CD1c-positive myeloid dendritic cell (primary cell): Measurements from ENCODE around the gene AMHR2.
A peak's percentile ranks its signal among the peaks of the same experiment; 100 is the strongest.
"Not testable (repeated sequence)": the region's sequence is repeated elsewhere in the genome, so short reads cannot be mapped to it uniquely, and the experiment has no call there.

ENCODE experiments used
- DNase-seq: peaks from one replicate; pipeline ENCODE4 v3.0.0-alpha.2; 2016; ENCODE audit errors: extremely low spot score

Gene AMHR2

DNA sequence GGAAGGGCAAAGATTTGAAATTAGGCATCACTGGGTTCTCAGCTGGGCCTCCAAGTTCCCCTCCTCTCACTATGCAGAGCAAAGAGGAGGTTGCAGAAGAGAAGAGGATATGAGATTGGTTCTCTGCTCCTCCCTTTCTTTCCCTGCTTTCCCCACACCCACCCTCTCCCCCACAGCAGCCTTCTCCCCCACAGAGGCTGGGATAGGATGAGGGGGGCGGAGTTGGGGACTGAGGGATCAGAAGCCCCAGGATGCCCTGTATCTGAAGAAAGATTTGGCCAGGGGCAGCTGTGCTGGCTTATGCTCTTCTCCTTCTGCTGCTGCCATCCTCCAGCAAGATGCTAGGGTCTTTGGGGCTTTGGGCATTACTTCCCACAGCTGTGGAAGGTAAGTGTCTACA lies at the start of gene AMHR2:
AMHR2 (plus strand) TSS at position 259 of the 400 bp plus-strand sequence; CDS start at position 339, 80 bp downstream.
- no peak for DNase-seq

DNA sequence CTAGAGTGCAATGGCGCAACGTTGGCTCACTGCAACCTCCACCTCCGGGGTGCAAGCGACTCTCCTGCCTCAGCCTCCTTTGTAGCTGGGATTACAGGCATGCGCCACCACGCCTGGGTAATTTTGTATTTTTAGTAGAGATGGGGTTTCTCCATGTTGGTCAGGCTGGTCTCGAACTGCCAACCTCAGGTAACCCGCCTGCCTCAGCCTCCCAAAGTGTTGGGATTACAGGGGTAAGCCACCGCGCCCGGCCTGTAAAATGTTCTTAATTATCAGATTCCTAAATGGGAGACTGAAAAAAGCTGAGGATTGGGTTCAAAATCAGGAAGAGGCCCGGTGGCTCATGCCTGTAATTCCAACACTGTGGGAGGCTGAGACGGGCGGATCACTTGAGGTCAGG lies 49.4 kb upstream of the AMHR2 start:
- not testable (repeated sequence) for DNase-seq

DNA sequence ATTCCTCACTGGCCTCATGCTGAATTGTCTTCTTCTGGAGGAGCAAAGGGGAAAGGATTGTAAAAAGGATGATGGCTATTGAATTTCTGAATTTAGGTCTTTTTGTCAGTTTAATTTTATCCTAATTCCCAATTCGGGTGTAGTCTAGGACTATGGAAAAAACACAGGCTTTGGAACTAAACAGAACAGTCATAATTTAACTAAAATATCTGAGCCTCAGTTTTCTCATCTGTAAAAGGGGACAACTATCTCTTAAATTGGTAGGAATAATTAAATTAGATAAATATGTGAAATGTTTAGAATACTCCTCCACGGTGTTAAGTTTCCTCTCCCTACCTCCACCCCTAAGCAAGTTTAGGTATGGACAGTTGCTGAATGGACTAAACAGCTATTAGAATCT lies 46.9 kb upstream of the AMHR2 start:
- no peak for DNase-seq

DNA sequence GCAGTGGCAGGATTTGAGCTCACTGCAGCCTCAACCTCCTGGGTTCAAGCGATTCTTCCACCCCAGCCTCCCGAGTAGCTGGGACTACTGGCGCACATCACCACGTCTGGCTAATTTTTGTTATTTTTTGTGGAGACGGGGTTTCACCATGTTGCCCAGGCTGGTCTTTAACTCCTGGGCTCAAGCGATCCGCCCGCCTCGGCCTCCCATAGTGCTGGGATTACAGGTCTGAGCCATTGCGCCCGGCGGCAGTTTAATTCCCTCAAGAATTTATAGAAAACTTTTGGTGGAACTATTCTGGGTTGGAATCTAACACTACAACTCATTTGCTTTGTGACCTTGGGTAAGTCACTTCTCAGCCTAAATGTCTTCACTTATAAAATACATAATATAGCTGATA lies 45.4 kb upstream of the AMHR2 start:
- no peak for DNase-seq

DNA sequence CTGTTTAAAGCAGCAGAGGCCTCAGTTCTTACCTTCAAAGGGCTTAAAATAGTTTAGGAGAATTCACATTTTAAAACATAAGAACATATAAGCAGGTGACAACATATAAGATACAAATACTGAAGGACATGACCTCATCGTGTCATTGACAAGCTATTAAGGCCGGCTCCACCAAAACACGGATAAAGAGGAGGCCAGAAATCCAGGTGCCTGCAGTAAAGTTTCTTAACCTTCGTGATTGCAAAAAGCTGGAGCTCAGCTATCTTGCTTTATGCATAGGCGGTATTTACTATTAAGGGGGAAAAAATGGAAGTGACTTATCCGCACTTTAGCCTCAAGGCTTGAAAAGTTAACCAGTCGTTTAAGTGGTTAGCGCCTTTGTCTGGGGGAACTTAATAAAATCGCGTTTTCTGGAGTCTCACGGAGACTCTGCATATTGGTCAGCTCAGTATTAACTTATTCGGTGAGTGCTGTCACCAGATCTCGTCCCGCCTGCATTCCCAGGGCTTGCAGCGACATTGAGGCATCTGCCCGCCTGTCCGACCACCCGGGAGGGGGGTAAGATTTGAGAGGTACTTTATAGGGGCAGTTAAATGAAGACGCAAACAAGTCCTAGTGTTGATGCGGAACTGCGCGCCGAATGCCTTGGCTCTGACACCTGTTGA lies 44.8 kb upstream of the AMHR2 start:
- DNase-seq = no peak

DNA sequence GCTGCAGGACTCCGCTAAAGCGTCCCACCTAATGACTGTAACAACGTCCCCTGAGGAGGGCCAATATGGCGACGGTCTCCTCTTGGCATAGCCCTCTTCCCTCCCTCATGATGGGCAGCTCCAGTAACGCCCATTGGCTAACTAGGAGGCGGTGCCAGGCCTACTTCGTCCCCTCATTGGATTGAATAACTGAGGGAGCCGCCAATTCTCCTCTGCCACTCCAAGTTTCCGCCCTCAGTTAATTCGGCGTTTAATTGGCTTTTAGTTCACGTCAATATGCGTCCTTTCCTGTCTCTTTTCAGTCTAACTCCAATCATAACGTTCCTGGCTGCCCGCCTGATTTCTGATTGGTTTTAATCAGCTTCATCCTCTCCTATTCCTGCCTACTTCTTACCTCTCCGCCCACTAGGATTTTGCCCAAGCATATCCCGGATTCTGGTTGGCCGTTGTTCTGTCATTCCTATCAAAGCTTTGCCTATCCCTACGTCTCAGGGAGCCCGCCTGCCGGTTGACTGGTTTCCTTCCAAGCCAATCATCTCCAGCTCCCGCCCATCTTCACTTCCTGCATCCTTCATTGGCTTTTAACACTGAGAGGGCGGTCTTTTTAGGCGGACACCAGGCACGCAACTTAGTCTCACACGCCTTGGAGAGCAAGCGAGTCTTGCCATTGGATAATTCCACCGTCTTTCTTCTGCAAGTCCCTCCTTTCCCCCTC lies 44.1 kb upstream of the AMHR2 start:
- DNase-seq = peak; percentile 99

DNA sequence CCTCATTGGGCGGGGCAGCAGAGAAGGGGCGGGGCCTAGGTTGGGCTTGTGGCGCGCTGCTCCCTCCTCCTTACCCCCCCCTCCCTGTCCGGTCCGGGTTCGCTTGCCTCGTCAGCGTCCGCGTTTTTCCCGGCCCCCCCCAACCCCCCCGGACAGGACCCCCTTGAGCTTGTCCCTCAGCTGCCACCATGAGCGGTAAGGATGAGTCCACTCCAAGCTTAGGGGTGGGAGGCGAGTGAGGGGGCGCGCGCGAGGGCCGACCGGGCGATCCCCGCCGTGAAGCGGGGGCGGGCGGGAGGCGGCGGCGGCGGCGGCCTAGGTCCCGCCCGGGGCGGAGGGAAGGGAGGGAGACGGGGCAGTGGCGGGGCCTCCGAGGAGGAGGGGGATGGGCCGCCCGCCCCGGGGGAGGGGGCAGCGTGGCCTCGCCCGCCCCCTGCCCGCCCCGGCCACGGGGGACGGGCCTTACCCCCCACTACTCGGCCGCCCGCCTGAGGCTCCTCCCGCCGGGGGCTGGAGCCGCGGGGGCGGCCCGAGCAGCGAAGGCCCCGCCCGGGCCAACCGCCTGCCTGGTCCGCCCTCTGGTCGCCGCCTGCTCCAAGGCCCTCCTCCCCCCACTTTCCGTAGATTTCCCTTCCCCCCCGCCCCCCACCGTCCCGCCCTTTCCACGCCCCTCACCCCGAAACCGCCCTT lies 43.4 kb upstream of the AMHR2 start, which contains the start of gene SP1:
SP1 (plus strand) TSS at position 73 of the 690 bp plus-strand sequence; CDS start at position 189, 116 bp downstream.
- DNase-seq = peak; percentile 93

DNA sequence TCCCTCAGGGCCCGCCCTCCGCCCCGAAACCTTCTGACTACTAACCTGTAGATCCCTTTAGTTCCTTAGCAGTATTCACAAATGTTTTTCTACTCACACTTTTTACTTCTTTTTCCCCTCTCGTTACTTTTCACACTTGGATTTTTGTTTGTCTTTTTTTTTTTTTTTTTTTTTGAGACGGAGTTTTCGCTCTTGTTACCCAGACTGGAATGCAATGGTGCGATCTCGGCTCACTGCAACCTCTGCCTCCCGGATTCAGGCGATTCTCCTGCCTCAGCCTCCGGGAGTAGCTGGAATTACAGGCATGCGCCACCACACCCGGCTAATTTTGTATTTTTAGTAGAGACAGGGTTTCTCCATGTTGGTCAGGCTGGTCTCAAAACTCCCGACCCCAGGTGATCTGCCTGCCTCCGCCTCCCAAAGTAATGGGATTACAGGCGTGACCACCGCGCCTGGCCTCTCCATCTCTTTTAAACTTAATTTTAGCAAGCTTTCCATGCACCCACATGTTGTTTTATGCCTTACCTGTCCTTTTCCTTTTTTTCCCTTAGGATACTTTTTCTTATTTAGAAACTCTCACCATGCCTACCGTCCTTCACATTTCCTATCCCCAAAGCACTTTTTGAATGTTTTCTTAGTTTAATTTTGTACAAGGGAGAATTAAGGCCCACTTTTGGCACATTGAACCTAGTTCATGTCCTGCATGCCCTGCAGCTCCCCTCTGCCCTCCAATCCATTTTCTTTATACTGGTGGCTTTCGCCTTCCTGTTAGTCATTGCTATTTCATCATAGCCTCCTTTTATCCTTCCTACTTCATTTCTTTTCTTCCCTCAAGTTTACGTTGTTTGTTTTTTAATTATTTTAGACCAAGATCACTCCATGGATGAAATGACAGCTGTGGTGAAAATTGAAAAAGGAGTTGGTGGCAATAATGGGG lies 42.6 kb upstream of the AMHR2 start:
- DNase-seq = peak; percentile 55

DNA sequence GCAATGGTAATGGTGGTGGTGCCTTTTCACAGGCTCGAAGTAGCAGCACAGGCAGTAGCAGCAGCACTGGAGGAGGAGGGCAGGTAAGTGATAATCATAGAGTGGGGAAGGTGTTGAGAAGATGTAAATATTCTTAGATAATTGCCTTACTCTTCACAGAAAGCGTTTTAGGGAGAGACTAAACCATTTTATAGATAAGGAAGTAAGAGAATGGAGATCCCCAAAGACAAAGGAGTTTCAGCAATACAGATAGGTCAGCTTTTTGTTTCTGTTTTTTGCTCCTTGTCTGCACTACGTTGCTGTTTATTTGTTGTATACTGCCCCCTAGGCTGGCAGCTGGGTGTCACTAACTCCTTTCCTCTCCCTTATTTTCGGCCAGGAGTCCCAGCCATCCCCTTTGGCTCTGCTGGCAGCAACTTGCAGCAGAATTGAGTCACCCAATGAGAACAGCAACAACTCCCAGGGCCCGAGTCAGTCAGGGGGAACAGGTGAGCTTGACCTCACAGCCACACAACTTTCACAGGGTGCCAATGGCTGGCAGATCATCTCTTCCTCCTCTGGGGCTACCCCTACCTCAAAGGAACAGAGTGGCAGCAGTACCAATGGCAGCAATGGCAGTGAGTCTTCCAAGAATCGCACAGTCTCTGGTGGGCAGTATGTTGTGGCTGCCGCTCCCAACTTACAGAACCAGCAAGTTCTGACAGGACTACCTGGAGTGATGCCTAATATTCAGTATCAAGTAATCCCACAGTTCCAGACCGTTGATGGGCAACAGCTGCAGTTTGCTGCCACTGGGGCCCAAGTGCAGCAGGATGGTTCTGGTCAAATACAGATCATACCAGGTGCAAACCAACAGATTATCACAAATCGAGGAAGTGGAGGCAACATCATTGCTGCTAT lies 41.7 kb upstream of the AMHR2 start:
- peak; percentile 81 for DNase-seq

DNA sequence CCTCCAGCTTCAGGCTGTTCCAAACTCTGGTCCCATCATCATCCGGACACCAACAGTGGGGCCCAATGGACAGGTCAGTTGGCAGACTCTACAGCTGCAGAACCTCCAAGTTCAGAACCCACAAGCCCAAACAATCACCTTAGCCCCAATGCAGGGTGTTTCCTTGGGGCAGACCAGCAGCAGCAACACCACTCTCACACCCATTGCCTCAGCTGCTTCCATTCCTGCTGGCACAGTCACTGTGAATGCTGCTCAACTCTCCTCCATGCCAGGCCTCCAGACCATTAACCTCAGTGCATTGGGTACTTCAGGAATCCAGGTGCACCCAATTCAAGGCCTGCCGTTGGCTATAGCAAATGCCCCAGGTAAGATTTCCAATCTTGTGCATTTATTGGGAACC lies 40.4 kb upstream of the AMHR2 start:
- no peak for DNase-seq

DNA sequence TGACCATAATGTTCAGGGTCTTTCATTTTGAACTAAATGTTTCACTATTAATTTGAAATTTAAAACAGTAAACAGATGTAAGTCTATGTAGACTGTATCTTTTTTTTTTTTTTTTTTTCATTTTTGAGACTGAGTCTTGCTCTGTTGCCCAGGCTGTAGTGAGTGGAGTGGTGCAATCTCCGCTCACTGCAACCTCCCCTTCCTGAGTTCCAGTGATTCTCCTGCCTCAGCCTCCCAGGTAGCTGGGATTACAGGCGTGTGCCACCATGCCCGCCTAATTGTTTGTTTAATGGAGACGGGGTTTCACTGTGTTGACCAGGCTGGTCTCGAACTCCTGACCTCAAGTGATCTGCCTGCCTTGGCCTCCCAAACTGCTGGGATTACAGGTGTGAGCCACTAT lies 37.3 kb upstream of the AMHR2 start:
- not testable (repeated sequence) for DNase-seq

DNA sequence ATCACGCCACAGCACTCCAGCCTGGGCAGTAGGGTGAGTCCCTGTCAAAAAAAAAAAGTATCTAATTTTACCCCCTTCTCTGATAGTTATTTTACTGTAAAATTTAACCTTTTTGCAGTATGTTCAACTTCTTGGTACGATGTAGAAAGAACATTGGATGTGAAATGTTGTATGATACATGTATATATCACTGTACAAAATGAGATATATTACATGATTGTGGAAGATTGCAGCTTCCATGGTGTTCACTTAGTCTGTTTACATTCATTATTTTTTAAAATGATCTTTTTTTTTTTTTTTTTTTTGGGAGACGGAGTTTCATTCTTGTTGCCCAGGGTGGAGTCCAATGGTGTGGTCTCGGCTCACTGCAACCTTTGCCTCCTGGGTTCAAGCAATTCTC lies 34.7 kb upstream of the AMHR2 start:
- no peak for DNase-seq

DNA sequence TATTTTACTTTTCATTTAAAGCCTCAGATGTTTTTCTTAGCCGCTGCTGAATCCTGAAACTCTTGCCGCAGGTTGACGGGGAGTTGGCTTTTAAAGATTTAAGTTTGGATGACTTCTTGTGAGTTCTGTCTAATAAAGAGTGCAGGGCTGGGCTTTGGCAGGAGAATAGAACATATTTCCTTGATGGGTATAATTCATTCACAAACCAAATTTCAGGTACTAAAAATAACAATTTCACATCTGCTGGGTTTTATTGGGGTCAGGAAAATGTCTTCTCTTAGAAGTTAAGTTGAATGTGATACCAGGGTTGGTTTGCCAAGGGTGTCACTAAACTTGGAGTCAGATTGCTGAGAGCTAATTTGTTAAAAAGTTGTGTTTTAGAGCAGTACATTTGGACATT lies 34.0 kb upstream of the AMHR2 start:
- DNase-seq = no peak

DNA sequence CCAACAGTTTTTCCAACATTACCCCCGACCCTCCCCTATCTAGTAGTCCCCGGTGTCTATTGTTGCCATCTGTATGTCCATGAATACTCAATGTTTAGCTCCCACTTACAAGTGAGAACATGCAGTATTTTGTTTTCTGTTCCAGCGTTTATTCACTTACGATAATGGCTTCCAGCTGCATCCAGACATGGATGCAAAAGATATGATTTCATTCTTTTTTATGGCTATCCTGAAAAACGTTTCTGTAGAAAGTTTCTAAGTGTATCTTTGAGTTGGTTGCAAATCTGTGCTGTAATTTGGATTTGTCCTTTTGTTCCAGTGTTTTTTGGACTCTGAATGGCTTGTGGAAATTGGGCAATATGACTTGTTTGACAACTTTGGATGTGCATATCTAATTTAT lies 31.9 kb upstream of the AMHR2 start:
- no peak for DNase-seq

DNA sequence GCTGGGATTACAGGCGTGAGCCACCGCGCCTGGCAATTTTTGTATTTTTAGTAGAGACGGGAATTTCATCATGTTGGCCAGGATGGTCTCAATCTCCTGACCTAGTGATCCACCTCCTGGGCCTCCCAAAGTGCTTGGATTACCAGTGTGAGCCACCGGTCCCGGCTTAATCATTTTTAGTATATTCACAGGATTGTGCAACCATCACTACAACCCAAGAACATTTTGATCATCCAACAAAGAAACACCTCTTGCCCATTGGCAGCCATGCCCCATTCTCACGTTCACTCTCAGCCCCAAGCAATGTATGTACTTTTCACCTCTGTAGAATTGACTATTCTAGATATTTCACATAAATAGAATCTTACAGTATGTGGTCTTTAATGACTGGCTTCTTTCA lies 23.8 kb upstream of the AMHR2 start:
- DNase-seq = no peak

DNA sequence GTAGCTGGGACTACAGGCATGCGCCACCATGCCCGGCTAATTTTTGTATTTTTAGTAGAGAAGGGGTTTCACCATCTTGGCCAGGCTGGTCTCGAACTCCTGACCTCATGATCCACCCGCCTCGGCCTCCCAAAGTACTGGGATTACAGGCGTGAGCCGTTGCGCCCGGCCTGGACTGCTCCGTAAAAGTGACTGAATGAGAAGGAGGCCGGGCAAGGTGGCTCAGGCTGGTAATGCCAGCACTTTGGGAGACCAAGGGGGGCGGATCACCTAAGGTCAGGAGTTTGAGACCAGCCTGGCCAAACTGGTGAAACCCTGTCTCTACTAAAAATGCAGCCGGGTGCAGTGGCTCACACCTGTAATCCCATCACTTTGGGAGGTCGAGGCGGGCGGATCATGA lies 21.3 kb upstream of the AMHR2 start:
- not testable (repeated sequence) for DNase-seq

DNA sequence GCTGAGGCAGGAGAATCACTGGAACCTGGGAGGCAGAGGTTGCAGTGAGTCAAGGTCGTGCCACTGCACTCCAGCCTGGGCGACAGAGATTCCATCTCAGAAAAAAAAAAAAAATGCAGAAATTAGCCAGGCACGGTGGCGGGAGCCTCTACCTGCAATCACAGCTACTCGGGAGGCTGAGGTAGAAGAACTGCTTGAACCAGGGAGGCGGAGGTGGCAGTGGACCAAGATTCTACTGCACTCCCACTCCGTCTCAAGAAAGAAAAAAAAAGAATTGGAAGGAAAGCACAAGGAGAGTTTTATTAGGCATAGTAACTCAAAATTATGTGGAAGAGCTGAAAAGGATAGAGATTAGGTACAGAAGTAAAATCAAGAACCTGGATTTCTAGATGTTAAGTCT lies 20.8 kb upstream of the AMHR2 start:
- no peak for DNase-seq

DNA sequence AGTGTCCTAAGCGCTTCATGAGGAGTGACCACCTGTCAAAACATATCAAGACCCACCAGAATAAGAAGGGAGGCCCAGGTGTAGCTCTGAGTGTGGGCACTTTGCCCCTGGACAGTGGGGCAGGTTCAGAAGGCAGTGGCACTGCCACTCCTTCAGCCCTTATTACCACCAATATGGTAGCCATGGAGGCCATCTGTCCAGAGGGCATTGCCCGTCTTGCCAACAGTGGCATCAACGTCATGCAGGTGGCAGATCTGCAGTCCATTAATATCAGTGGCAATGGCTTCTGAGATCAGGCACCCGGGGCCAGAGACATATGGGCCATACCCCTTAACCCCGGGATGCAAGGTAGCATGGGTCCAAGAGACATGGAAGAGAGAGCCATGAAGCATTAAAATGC lies 12.7 kb upstream of the AMHR2 start:
- DNase-seq = no peak

DNA sequence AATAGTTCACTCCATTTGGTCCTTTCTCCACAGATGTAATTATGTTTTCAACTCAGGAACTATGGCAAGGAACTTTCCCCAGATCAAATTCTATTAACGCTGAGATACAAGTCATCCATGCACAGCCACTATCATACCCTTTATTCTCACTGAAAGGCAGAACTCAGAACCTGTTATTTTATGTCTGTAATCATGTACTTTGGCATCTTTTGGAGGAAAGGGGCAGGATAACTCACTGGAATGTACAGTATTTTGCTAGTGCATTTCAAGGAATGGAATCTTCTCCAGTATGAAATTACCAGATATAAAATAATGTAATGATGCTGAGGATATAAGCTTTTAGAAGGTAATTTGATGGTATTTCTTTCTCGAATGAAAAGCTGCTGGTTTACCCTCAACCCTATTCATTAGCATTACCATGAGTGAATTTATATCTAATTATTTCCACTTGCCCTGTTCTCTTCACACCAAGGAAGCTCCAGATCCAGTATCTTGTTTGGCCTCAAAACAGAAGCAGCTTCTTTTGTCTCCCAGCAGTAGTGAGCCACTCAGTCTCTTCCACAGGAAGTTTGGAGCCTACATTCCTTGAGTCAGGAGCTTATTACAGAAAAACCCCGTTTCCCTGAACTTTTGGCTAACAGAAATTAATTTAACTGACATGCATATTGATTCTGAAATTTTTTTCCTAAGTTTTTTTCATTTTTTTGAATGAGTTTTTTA lies 10.0 kb upstream of the AMHR2 start:
- no peak for DNase-seq
